GM18951 (cell line): ENCODE measurements around the gene NME3.

Experiments
- POLR2A ChIP-seq: IDR thresholded peaks from 4 replicates; pipeline ENCODE4 v1.6.1; 2011; ENCODE audit warnings: mild to moderate bottlenecking; ENCODE audit not compliant: insufficient read length, insufficient read depth; ENCODE audit errors: extremely low read depth
- in situ Hi-C: fragments of 300-500 bp; cut with MboI; formaldehyde crosslinking; loops from one replicate; pipeline ENCODE4 v1.12.0; 2022; ENCODE audit warnings: low sequenced_read_pairs, mixed read lengths, inconsistent platforms; ENCODE audit not compliant: unreplicated experiment

NME3 gene

DNA sequence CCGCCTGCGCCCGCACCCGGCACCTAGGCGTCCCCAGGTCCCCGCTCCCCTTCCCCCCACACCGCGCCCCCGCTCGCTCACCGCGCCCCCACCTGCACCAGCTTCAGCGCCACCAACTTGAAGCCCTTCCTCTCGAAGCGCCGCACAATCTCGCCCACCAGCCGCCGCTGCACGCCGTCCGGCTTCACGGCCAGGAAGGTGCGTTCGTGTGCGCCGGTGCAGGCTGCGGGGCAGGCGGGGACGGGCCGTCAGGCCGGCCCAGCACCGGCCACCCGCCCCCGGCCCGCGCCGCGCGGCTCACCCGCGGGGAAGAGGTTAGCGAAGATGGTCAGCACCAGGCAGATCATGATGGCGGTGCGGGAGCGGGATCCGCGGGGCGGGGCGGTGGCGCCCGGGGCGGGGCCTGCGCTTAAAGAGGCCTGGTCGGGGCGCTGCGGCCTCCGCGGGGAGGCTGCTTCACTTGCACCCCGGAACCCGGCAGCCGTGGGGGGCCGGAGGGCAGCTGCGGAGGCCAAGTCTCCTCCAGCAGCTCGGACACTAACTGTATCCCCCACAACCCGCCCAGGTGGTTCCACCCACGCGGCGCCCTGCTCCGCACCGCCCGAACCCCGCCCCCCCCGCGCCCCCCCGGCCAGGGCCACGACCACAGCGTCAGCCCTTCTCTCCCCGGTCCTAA lies at the start of gene NME3:
Gene NME3 (minus strand): TSS at position 356 of the 676 bp plus-strand sequence. CDS start 9 bp downstream, at position 347.
- in situ Hi-C loops = no loop called here

DNA sequence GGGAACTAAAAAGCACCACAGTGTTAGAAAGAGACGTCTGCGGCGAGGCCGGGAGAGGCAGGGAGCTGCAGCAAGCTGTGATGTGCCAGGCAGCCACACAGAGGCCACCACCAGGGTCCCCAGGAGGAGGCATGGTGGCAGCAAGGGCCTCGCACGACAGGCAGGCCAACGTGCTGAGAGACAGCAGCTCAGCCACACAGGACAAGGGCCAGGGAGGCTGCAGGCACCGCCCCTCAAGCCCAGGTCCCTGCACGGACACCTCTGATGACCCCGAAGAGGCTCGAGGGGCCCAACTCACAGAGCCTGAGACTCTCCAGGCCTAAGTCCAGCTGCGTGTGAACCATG lies 49.6 kb upstream of the NME3 start:
- in situ Hi-C loops = no loop called here
- TF ChIP-seq POLR2A = no peak

More for the DNA sequence above, at the start of gene NME3:
- peak; percentile 53 for TF ChIP-seq POLR2A

DNA sequence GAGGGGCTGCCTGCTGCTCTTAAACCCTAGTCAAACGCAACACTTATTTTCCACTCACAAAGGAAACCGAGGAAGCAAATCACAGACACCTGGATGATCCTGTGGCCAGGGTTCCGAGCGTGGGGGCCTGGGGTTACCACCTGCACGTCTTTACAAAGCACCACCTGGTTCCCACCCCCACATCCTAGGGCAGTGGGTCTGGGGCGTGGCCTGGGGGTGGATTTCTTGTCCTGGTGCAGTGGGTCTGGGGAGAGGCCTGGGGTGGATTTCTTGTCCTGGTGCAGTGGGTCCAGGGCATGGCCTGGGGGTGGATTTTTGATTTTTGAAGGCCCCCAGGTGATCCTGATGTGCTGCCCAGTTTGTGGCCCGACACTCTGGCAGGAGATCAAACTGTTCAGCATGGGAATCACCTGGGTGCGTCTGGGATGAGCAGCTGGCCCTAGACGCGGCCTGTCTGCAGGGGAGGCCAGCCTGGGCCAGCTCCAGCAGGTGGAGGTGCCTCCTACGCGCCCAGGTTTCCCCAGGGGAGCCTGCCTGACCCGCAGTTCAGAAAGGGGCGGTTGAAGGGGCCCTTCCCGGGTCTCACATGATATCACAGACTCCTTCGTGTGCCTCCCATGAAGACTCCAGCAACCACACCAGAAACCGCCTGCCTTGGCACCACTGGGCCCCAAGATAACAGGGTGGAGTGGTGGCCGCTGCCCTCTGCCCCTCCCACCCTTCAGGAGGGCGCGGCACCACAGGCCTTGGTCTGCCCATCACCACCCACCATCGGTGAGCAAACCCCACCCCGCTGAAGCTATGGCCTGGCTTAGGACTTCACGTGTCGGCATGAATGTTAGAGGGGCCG lies 49.0 kb upstream of the NME3 start:
- no peak for TF ChIP-seq POLR2A
- in situ Hi-C loops = no loop called here

DNA sequence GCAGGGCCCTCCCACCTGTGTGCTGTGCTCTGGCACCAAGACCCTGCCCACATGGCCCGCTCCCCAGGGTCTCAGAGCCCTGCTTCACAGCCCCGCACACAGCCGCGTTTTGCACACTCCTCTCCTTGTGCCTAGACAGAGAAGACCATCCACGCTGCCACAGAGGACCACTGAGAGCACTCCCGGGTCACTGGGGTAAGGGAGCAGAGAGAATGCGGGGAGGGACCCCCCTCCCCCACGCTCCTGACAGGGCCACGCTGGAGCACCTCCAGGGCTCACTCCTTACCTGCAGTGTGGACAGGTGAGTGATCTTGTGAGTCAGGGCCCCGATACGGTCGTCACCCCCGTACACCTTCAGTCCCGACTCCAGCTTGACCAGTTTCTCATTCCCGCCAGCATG lies 48.3 kb upstream of the NME3 start:
- in situ Hi-C loops = no loop called here
- no peak for TF ChIP-seq POLR2A

DNA sequence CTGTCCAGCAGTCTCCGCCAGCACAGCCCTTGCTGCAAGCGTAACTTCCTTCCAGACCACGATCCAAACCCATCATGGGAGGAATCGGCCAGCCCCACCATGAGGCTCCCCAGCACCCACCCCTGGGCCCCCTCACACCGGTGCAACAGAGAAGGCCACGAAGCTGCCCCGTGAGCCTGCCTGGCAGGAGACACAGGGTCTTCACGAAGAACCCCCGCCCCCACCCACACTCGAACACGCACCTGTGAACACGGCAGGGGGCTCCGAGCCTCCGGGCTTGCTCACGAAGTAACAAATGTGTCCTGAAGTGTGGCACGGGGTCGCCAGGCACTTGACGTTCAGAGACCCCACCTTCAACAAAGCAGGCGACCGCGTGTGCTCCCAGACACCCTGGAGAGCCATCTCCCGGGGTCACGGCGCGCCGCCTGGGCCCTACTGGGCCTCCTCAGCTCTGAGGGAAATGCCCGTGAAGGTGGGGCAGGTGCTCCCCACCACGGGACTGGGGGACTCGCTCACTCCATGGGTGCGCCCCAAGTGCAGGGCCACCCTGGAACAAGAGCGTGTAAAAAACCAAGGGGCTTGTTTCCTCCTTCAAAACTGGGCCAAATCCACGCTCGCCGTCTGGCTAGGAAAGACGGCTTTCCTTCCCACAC lies 47.7 kb upstream of the NME3 start:
- TF ChIP-seq POLR2A = no peak

DNA sequence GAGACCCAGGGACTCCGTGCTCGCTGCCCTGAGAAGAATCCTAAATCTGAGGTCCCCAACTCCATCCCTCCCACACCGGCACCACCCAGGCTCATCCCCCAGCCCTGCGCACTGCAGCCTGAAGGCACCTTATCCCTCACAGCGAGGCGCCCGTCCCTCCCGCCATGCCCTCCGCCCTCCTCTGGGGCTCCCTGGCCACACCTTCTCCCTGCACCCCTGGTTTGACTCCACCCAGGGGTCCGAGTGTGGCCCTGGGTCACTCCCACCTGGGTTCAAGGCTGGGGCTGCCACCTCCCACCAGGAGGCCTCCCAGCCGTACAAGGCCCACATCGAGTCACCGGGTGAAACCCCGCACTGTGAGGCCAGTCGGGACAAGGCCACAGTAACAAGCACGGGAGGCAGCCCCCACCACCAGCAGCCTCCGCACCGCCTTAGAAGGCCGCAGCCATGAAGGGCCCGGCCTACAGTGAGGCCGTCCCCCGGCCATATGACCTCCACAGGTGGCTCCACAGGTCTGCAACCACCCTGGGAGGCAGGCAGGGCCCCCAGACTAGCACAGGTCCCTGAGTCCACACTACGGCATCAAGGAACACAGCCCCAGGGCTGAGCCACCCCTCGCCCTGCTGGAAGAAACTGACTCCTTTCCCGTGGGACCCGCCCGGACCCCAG lies 47.0 kb upstream of the NME3 start:
- in situ Hi-C loops = no loop called here
- no peak for TF ChIP-seq POLR2A

More for the DNA sequence above, 47.7 kb upstream of the NME3 start:
- in situ Hi-C loops = no loop called here

DNA sequence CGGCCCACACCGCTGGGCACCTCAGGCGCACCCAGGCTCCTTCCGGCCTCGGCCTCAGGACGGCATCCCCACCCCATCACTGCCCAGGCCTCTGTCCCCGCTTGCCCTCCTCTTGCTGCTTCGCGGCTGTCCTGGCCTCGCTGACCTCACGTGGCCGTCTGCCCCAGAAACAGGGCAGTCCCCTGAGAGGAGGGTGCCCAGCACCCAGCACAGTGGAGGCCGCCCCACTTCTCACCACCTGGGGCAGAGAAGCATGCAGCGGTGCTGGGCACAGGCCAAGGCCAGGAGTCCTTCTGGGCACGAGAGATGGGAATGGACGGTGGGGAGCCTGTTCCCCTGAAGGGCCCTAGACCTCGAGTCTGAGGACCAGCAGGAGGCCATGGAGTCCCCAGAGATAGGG lies 46.4 kb upstream of the NME3 start:
- in situ Hi-C loops = no loop called here
- no peak for TF ChIP-seq POLR2A

DNA sequence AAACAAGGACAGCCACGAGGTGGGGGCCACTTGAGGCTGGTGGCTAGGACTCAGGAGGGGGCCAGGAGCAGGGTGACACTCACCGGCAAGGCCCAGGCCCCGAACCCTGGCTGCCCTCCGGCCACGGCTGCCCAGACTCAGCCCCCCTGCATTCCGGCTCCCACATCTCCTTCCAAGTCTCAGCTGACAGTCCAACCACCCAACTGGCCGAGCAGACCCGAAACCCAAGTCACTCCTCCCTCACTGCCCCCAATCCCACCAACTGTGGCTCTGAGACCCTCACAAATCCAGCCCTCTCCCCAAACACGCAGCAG lies 45.9 kb upstream of the NME3 start:
- TF ChIP-seq POLR2A = no peak
- in situ Hi-C loops = no loop called here

DNA sequence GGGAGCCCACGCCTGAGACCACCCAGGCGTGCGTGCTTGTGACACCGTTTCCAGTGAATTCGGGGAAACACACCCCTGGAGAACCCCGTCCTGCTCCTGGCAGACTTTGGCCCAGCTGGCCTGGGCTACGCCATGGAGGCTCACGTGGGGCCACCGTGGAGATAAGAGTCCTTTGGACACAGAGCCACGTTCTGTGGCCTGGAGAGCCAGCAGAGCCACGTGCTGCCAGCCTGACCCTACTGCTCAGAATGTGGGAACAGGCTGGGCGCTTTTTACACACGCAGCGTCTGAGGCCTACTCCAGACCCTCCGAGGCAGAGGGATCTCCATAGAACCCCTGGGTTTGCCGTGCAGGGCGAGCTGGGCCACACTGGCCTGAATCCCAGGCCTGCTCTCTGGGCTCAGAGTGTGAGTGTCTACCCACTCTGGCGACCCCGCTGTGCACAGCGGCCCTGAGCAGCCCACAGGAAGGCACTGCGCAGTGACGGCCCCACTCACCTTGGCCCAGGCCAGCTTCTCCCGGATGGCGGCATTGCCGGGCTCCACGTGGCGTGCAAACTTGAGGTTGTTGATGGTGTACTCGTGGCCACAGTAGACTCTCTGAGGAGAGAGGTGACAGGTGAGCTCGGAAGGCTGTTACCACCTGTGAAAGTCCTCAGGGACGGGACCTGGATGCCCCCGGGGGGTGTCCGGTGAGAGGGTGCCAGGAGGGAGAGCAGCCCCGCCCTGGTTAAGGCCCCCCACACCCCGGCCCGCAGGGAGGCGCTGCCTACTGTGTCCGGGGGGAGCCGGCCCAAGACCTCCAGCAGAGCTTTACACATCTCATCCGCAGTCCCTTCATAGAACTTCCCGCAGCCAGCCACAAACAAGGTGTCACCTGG lies 45.3 kb upstream of the NME3 start:
- in situ Hi-C loops = no loop called here
- TF ChIP-seq POLR2A = no peak

DNA sequence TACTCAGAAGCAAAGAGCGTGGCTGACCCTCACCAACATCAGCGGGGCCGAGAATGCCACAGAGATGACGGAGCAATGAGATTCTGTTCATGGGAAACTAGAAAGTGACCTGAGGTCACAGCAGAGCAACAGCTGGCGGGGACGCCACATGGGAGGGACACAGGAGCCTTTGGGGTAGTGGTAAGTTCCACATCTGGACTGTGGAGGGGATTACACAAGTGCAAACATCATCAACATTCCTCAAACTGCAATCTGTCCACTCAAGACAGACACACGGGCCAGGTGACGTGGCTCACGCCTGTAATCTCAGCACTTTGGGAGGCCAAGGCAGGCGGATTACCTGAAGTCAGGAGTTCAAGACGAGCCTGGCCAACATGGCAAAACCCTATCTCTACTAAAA lies 44.1 kb upstream of the NME3 start:
- no peak for TF ChIP-seq POLR2A
- in situ Hi-C loops = no loop called here

DNA sequence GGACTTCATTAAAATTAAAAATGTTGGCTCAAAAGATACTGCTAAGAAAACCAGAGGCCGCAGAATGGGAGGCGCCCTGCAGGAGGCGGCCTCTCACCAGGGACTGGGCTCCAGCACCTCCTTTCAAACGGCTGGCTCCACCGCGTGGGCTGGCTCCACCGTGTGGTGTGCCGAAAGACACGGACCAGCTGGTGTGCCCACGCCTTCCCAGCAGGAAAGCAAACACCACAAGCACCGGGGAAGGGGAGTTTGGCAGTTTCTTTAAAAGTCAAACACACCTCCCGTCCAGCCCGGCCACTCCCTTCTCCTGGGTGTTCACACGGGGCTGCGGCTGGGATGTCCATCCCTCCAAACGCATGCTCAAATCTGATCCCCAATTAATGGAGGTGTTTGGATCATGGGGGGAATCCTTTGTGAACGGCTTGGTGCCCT lies 41.4 kb upstream of the NME3 start:
- in situ Hi-C loops = no loop called here

DNA sequence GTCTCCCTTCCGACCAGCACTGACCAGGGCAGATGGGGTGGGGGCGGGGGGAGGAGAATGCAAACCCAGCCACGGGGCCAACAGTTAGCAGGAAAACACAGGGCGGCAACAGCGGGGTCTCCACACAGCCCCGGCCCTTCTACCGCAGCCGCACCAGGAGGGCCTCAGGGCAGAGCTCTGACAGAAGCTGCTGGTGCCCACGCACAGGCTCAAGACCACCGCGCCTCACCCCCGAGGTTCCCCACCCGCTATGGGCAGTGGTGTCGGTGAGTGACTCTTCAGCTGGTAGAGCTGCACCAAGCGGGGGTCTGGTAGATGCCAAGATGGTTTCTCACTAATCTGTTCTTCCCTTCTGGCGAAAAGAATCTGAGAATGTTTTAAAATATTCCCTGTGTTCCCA lies 39.2 kb upstream of the NME3 start:
- in situ Hi-C loops = no loop called here
- no peak for TF ChIP-seq POLR2A

More for the DNA sequence above, 41.4 kb upstream of the NME3 start:
- TF ChIP-seq POLR2A = no peak
